ENCODE results near the gene SP1.
"Not testable (repeated sequence)": the region's sequence is repeated elsewhere in the genome, so short reads cannot be mapped to it uniquely, and the experiment has no call there.

Gene SP1

GRCh38 chr12:53402351-53402750 is 22.4 kb downstream of the SP1 start:
- in situ Hi-C loops (cut with MboI; ENCODE audit: low sequenced_read_pairs) = not testable (repeated sequence)

- in situ Hi-C loops (cut with MboI; ENCODE audit: low sequenced_read_pairs) = no loop called here
Measured at GRCh38 chr12:53402871-53403270, 22.9 kb downstream of the SP1 start.

DNA sequence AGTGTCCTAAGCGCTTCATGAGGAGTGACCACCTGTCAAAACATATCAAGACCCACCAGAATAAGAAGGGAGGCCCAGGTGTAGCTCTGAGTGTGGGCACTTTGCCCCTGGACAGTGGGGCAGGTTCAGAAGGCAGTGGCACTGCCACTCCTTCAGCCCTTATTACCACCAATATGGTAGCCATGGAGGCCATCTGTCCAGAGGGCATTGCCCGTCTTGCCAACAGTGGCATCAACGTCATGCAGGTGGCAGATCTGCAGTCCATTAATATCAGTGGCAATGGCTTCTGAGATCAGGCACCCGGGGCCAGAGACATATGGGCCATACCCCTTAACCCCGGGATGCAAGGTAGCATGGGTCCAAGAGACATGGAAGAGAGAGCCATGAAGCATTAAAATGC is 31.0 kb downstream of the SP1 start:
- in situ Hi-C loops (cut with MboI; ENCODE audit: low sequenced_read_pairs) = no loop called here

DNA sequence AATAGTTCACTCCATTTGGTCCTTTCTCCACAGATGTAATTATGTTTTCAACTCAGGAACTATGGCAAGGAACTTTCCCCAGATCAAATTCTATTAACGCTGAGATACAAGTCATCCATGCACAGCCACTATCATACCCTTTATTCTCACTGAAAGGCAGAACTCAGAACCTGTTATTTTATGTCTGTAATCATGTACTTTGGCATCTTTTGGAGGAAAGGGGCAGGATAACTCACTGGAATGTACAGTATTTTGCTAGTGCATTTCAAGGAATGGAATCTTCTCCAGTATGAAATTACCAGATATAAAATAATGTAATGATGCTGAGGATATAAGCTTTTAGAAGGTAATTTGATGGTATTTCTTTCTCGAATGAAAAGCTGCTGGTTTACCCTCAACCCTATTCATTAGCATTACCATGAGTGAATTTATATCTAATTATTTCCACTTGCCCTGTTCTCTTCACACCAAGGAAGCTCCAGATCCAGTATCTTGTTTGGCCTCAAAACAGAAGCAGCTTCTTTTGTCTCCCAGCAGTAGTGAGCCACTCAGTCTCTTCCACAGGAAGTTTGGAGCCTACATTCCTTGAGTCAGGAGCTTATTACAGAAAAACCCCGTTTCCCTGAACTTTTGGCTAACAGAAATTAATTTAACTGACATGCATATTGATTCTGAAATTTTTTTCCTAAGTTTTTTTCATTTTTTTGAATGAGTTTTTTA is 33.7 kb downstream of the SP1 start:
- in situ Hi-C loops (cut with MboI; ENCODE audit: low sequenced_read_pairs) = no loop called here

- in situ Hi-C loops (cut with MboI; ENCODE audit: low sequenced_read_pairs) = no loop called here
Measured at GRCh38 chr12:53414756-53415417, 34.9 kb downstream of the SP1 start.

DNA sequence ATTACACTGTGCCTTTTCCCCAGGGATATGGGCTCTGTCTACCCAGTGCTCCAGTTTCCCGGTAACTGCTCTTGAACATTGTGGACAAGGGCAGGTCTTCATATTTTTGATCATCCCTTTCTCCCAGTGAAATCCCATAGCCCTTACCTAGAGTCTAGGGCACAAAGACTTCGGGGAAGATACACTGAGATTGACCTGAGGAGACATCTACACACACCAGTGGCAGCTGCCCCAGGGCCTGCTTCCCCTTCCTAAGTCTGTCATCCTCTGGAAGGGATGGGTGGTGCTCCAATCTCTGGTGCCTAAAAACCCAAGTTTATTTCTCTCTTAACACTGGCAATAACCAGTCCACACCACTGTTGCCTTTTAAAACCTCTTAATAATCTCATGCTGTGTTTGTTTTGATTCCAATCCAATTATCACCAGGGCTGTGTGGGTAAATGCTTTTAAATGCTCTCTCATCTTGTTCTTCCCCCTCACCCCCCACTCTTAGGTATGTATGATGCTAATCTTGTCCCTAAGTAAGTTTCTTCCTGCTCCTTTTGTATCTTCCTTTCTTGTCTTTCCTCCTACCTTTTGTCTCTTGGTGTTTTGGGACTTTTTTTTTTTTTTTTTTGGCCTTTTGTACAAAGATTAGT is 35.9 kb downstream of the SP1 start:
- in situ Hi-C loops (cut with MboI; ENCODE audit: low sequenced_read_pairs) = not testable (repeated sequence)

GRCh38 chr12:53417291-53417816 is 37.4 kb downstream of the SP1 start:
- in situ Hi-C loops (cut with MboI; ENCODE audit: low sequenced_read_pairs) = not testable (repeated sequence)

GRCh38 chr12:53418221-53418620 is 38.2 kb downstream of the SP1 start:
- in situ Hi-C loops (cut with MboI; ENCODE audit: low sequenced_read_pairs) = no loop called here

GRCh38 chr12:53419756-53420155 is 39.8 kb downstream of the SP1 start:
- in situ Hi-C loops (cut with MboI; ENCODE audit: low sequenced_read_pairs) = no loop called here

DNA sequence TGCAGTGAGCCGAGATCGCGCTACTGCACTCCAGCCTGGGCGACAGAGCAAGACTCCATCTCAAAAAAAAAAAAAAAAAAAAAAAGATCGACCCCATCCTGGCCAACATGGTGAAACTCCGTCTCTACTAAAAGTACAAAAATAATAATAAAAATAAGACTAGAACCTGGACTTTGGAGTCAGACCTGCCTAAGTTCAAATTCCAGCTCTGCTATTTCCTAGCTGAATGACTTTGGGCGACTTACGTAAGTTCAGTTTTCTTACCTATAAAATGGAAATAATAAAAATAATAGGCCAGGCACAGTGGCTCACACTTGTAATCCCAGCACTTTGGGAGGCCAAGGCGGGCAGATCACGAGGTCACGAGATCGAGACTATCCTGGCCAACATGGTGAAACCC is 42.3 kb downstream of the SP1 start:
- in situ Hi-C loops (cut with MboI; ENCODE audit: low sequenced_read_pairs) = not testable (repeated sequence)

DNA sequence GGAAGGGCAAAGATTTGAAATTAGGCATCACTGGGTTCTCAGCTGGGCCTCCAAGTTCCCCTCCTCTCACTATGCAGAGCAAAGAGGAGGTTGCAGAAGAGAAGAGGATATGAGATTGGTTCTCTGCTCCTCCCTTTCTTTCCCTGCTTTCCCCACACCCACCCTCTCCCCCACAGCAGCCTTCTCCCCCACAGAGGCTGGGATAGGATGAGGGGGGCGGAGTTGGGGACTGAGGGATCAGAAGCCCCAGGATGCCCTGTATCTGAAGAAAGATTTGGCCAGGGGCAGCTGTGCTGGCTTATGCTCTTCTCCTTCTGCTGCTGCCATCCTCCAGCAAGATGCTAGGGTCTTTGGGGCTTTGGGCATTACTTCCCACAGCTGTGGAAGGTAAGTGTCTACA is 43.6 kb downstream of the SP1 start, which contains the start of gene AMHR2:
TSS of gene AMHR2 (plus strand) at position 259 of the 400 bp plus-strand sequence. CDS start at position 339, 80 bp downstream.
- in situ Hi-C loops (cut with MboI; ENCODE audit: low sequenced_read_pairs) = no loop called here

DNA sequence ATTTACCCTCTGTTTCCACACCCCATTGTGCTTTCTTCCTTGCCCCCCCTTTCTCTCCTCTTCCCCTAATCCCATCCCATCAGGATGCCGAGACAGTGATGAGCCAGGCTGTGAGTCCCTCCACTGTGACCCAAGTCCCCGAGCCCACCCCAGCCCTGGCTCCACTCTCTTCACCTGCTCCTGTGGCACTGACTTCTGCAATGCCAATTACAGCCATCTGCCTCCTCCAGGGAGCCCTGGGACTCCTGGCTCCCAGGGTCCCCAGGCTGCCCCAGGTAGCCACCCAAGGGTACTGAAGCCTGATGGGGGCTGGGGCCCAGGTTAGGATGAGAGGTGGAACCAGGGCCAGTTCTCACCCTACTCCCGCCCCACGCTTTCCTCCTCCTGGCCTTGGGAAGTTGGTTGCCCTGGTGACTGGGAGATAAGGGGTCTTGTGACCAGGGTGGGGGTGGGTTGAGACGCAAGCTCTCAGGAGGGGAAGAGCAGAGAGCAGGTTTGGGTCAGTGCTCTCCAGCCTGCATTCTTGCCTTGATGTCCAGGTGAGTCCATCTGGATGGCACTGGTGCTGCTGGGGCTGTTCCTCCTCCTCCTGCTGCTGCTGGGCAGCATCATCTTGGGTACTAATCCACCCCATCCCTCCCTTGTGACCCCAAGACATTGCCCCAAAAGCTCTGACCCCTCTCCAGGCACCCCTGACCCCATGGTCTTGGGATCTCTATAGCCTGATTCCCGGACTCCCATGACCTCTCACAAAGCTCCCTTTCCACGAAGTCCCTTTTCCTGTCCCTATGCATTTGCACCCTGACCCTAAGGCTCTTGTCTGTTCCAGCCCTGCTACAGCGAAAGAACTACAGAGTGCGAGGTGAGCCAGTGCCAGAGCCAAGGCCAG is 44.9 kb downstream of the SP1 start:
- in situ Hi-C loops (cut with MboI; ENCODE audit: low sequenced_read_pairs) = loop anchor here (25.0 kb wide), 1 partner anchor 88 kb away; the partner anchor contains the start of gene SP7

- in situ Hi-C loops (cut with MboI; ENCODE audit: low sequenced_read_pairs) = loop anchor here (25.0 kb wide), 1 partner anchor 88 kb away; the partner anchor contains the start of gene SP7
Measured at GRCh38 chr12:53425515-53426150, 45.7 kb downstream of the SP1 start.

DNA sequence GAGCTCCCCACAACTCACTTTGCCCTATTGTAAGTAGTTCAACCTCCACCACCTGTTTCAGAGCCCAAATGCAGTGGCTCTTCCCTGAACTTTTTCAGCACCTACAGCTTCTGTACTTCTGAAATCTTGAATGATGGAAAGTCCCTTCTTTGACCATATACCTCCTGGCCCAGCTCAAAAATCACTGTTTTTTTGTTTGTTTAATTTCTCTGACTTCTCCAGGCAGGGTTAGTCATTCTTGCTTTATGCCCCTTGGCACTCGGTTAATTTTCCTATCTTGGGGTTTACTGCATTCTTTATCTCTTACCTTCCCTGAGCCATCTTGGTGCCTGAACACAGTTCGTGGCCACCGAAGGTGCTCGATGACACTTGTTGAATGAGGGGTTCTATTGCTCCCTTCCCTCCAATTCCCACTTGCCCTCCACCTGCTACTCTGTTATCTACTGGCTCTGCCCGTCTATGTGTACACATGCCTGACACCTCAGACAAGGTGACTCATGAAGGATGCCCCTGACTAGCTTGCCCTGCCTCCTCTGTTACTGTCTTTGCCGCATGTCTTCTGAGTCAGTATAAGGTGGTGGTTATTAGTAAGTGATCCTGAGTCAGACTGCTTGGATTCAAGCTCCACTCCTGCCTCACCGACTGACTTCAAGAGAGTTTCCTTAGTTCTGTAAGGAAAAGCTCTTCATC is 48.1 kb downstream of the SP1 start:
- in situ Hi-C loops (cut with MboI; ENCODE audit: low sequenced_read_pairs) = loop anchor here (25.0 kb wide), 1 partner anchor 91 kb away; the partner anchor contains the start of gene SP7

DNA sequence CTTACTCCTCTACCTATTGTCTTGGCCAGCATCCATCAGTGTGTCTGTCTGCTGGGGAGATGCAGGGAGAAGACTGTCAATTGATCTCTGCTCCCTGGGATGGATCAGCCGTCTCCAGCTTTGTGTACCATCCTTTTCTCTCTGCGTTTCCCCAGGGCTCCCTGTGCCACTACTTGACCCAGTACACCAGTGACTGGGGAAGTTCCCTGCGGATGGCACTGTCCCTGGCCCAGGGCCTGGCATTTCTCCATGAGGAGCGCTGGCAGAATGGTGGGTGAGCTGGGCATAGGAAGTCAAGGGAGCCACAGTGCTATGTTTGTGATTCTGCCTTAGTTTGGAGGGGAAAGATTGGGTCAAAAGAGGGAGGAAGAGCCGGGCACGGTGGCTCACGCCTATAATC is 48.8 kb downstream of the SP1 start:
- in situ Hi-C loops (cut with MboI; ENCODE audit: low sequenced_read_pairs) = loop anchor here (25.0 kb wide), 1 partner anchor 91 kb away; the partner anchor contains the start of gene SP7

- in situ Hi-C loops (cut with MboI; ENCODE audit: low sequenced_read_pairs) = loop anchor here (25.0 kb wide), 1 partner anchor 93 kb away; the partner anchor contains the start of gene SP7
Measured at GRCh38 chr12:53430116-53430515, 50.1 kb downstream of the SP1 start.

GRCh38 chr12:53431187-53431586 is 51.2 kb downstream of the SP1 start:
- in situ Hi-C loops (cut with MboI; ENCODE audit: low sequenced_read_pairs) = loop anchor here (25.0 kb wide), 1 partner anchor 94 kb away; the partner anchor contains the start of gene SP7

DNA sequence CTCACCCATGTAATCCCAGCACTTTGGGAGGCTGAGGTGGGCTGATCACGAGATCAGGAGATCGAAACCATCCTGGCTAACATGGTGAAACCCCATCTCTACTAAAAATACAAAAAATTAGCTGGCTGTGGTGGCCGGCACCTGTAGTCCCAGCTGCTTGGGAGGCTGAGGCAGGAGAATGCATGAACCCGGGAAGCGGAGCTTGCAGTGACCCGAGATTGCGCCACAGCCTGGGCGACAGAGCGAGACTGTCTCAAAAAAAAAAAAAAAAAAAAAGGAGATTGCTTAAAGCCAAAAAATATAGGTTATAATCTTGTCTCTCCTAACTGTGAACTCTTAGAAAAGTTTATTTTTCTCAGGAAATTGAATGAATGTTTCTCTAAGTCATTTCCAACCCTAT is 55.4 kb downstream of the SP1 start:
- in situ Hi-C loops (cut with MboI; ENCODE audit: low sequenced_read_pairs) = loop anchor here (25.0 kb wide), 1 partner anchor 98 kb away; the partner anchor contains the start of gene SP7

DNA sequence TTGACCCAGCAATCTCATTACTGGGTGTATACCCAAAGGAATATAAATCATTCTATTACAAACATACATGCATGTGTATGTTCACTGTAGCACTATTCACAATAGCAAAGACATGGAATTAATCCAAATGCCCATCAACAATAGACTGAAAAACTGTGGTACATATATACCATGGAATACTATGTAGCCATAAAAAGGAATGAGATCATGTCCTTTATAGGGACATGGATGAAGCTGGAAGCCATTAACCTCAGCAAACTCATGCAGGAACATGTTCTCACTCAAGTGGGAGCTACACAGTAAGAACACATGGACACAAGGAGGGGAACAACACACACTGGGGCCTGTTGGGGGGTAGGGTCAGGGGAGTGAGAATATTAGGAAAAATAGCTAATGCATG is 59.6 kb downstream of the SP1 start:
- in situ Hi-C loops (cut with MboI; ENCODE audit: low sequenced_read_pairs) = loop anchor here (25.0 kb wide), 1 partner anchor 102 kb away; the partner anchor contains the start of gene SP7
